HG03135 (cell line): ENCODE data around the gene AKAP13.
"Not testable (repeated sequence)": the region's sequence is repeated elsewhere in the genome, so short reads cannot be mapped to it uniquely, and the experiment has no call there.

Experiments
- ATAC-seq: cut with Tn5 transposase; IDR thresholded peaks from one replicate; pipeline ENCODE4 v1.9.1; 2021; ENCODE audit warnings: mild to moderate bottlenecking, moderate library complexity; ENCODE audit not compliant: unreplicated experiment

Gene AKAP13

GRCh38 chr15:85559530-85559929 is 179.1 kb downstream of the AKAP13 start:
- ATAC-seq = no peak

- ATAC-seq = no peak
These were observed 182.4 kb downstream of the AKAP13 start for GRCh38 chr15:85562824-85563223.

GRCh38 chr15:85563328-85563727 is 182.9 kb downstream of the AKAP13 start:
- no peak for ATAC-seq

DNA sequence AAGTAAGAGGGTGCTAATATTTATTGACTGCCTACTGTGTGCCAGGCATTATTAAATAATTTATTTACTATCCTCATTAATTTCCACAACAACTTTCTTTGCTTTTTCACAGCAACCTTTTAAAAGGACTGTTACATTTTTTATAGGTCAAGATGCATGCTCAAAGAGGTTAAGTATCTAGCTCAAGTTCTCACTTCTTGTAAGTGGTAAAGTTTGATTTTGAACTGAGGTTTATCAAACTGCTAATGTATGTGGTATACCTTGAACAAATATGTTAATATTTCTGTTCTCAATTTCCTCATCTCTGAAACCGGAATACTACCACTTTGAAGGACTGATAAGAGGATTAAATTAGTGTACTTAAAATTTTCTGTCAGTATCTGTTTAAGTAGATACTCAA is 183.3 kb downstream of the AKAP13 start:
- ATAC-seq = no peak

- ATAC-seq = no peak
These were observed 184.3 kb downstream of the AKAP13 start for GRCh38 chr15:85564686-85565085.

GRCh38 chr15:85568261-85568808 is 187.9 kb downstream of the AKAP13 start:
- no peak for ATAC-seq

DNA sequence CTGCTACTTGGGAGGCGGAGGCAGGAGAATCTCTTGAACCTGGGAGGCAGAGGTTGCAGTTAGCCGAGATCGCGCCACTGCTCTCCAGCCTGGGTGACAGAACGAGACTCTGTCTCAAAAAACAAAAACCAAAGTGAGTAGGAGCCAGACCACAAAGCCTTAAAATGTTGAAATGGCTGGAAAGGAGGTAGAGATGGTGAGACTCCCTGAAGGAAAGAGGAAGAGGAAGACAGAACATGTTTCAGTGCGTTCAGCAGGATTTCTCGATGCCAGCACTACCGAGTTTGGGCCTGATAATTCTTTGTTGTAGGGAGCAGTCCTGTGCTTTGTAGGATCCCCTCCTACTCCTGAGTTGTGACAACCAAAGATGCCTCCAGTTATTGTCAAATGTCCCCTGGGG is 189.9 kb downstream of the AKAP13 start:
- no peak for ATAC-seq

DNA sequence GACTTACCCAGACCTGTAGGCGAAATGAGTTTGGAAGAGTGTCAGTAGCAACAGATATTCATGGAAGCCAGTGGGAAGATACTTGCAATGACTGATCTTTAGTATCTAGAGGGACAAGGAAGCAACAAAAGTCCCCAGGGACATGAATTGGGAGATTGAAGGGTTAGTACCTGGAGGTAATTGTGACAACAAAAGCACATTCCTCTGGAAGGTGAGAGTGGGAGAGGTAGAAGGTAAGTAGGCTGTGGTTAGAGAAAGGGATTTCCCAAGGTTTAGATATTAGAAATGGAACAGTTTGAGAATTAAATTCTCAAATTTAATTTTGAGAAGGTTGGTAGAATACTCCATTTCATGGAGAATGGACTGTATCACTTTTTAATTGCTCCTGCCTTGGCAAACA is 191.4 kb downstream of the AKAP13 start:
- no peak for ATAC-seq

GRCh38 chr15:85576392-85576791 is 196.0 kb downstream of the AKAP13 start:
- ATAC-seq = no peak

GRCh38 chr15:85578941-85579701 is 198.7 kb downstream of the AKAP13 start:
- ATAC-seq = no peak

DNA sequence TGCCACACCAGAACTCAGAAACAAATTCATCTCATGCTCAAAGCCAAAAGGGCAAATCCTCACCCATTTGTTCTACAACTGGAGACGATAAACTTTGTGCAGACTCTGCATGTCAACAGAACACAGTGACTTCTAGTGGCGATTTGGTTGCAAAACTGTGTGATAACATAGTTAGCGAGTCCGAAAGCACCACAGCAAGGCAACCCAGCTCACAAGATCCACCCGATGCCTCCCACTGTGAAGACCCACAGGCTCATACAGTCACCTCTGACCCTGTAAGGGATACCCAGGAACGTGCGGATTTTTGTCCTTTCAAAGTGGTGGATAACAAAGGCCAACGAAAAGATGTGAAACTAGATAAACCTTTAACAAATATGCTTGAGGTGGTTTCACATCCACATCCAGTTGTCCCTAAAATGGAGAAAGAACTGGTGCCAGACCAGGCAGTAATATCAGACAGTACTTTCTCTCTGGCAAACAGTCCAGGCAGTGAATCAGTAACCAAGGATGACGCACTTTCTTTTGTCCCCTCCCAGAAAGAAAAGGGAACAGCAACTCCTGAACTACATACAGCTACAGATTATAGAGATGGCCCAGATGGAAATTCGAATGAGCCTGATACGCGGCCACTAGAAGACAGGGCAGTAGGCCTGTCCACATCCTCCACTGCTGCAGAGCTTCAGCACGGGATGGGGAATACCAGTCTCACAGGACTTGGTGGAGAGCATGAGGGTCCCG is 199.7 kb downstream of the AKAP13 start:
- no peak for ATAC-seq

DNA sequence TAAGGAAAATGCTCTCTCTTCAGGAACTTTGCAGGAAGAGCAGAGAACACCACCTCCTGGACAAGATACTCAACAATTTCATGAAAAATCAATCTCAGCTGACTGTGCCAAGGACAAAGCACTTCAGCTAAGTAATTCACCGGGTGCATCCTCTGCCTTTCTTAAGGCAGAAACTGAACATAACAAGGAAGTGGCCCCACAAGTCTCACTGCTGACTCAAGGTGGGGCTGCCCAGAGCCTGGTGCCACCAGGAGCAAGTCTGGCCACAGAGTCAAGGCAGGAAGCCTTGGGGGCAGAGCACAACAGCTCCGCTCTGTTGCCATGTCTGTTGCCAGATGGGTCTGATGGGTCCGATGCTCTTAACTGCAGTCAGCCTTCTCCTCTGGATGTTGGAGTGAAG is 200.5 kb downstream of the AKAP13 start:
- ATAC-seq = no peak

DNA sequence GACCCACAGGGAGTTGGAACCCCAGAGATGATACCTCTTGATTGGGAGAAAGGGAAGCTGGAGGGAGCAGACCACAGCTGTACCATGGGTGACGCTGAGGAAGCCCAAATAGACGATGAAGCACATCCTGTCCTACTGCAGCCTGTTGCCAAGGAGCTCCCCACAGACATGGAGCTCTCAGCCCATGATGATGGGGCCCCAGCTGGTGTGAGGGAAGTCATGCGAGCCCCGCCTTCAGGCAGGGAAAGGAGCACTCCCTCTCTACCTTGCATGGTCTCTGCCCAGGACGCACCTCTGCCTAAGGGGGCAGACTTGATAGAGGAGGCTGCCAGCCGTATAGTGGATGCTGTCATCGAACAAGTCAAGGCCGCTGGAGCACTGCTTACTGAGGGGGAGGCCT is 201.1 kb downstream of the AKAP13 start:
- no peak for ATAC-seq

DNA sequence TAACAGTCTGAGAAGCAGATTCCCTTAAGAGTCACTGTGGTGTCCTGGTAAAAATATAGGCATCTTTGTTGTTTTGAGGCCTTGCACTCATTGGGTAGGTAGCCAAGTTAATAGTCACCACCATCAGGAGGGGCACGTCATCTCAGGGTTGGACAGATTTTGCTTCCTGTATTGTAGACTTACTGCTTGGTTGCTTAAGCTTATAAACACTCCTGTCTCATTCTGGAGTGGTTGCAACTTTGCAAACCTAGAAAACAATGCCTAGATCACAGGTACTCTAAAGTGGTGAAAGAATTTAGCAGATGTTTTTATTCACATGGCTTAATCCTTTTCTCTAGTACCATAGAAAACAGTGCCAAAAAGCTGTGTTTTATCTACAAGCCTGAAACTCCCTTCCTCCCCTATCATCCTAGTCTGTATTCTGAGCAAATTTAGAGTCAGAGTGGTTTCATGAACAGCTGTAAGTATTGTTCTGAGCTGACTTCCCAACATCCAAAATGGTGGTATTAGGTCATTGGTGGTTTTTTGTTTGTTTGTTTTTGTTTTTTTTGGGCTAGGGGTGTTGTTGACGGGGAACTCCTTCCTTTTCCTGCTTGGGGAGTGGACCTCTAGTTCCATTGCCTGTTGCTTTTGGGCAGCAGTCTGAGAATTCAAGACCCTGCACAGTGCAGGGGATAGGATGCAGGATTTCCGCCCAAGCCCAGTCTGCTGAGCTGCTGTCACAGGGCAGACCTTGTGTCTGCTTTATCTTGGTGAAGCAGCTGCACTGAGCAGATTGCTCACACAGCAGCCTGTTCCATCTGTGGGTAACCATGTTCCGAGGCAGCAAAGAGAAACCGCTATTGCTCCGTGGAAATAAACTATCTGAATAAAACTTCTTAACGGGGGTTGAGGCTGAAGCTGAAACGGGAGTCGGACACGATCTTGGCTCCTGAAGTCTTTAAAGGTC is 202.0 kb downstream of the AKAP13 start:
- peak; percentile 45 for ATAC-seq

DNA sequence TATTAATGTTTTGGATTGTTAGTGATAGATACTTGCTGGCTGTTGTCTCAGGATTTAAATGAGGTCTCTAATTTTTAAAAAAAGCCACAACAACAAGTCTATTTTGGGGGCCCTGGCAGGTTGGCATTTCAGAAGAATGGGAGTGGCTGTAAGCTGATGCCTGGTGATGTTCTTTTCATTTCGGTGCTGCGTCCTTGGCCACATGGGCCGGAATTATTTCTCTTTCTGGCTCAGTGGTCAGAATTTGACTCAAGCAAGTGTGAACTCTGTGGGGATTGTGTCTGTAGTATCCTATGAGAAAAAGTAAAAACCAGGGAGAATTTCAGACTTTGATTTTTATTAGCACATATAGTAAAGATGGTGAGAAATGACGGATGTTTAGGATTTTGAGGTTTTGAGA is 203.0 kb downstream of the AKAP13 start:
- ATAC-seq = no peak

GRCh38 chr15:85583923-85584390 is 203.6 kb downstream of the AKAP13 start:
- ATAC-seq = peak; percentile 52

DNA sequence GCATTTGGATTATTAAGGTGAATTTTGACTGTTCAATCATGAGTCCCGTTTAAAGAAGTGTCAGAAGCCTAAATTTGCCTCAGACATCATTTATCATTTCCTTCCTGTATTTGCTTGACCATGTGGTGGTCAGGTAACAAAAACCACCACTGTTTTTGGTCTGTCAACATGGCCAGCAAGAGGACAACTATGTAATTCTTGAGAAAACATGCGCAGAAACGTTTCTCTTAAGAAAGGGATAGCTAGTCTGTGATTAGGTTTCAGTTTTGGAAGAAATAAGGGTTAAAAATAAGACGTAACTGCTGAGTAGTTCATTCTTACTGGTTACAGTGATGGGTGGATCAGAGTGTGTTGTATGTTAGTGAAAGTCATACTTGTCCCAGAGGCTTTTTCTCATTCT is 204.5 kb downstream of the AKAP13 start:
- no peak for ATAC-seq

DNA sequence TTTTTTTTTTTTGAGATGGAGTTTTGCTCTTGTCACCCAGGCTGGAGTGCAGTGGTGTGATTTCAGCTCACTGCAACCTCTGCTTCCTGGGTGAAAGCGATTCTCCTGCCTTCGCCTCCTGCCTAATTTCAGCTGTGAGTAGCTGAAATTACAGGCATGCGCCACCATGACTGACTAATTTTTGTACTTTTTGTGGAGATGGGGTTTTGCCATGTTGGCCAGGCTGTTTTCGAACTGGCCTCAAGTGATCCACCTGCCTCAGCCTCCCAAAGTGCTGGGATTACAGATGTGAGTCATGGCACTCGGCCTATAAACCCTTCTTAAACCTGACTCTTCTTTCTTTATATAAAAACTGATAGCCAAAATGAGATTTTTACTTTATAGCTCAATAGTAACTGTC is 205.8 kb downstream of the AKAP13 start:
- ATAC-seq = not testable (repeated sequence)

DNA sequence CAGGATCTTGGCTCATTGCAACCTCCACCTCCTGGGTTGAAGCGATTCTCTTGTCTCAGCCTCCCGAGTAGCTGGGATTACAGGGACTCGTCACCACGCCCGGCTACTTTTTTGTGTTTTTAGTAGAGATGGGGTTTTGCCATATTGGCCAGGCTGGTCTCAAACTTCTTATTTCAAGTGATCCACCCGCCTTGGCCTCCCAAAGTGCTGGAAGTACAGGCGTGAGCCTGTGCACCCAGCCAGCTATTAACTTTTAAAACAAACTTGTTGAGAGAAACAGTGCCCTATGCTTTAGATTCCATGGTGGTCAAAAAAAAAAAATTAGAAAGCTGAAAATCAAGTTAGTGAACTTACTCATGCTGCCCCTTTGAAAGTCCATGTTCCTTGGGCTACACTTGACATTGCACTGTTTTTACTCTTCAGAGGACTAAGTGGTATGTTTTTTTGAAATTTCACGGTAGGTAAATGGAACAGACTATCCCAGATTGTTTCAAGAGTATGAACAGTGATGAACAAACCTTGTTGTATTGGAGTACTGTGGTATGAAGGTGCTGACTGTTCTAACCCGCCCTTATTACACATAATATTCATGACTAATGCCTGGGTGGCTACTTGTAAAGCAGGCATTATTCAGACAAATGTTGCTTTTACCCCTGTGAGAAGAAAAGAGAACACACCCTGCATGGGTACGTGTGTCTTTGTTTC is 207.5 kb downstream of the AKAP13 start:
- no peak for ATAC-seq

- ATAC-seq = no peak
These were observed 208.3 kb downstream of the AKAP13 start for GRCh38 chr15:85588677-85589076.
